ENCODE results near the gene TGFBI. TPM values are rescaled to one million over a fixed set of nuclear protein-coding genes. Genes with fewer than 3 reads are reported as not detected.
A peak's percentile ranks its signal among the peaks of the same experiment; 100 is the strongest.

TGFBI gene
- polyA plus RNA-seq, 1 experiment: 2,219 TPM

- CTCF ChIA-PET: interaction anchor here (0.7 to 2.9 kb wide), 2 partner anchors 24 to 89 kb away, joined by 3 to 10 read pairs; no protein-coding TSS in a partner anchor
- POLR2A ChIA-PET: no interaction called here
- Histone ChIP-seq H3K9me3 (ENCODE audit: control insufficient read depth, insufficient read depth, low read length) (peaks cover 8% of the 10 kb centered on the region), H3K27ac (ENCODE audit: low read depth, low read length) (no peak overlapping the region), H3K4me3 (ENCODE audit: low read depth, low read length) (no peak overlapping the region), H3K27me3 (ENCODE audit: control insufficient read depth, insufficient read depth, low read length) (no peaks in the 10 kb centered on the region)
- no peak for DNase-seq (ENCODE audit: low read depth, low spot score)
- TF ChIP-seq, protein P1, sequence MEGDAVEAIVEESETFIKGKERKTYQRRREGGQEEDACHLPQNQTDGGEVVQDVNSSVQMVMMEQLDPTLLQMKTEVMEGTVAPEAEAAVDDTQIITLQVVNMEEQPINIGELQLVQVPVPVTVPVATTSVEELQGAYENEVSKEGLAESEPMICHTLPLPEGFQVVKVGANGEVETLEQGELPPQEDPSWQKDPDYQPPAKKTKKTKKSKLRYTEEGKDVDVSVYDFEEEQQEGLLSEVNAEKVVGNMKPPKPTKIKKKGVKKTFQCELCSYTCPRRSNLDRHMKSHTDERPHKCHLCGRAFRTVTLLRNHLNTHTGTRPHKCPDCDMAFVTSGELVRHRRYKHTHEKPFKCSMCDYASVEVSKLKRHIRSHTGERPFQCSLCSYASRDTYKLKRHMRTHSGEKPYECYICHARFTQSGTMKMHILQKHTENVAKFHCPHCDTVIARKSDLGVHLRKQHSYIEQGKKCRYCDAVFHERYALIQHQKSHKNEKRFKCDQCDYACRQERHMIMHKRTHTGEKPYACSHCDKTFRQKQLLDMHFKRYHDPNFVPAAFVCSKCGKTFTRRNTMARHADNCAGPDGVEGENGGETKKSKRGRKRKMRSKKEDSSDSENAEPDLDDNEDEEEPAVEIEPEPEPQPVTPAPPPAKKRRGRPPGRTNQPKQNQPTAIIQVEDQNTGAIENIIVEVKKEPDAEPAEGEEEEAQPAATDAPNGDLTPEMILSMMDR (IDR thresholded peaks at IDR 0.05; ENCODE audit: low read depth, low read length): no peak
These were observed 5.7 kb downstream of the TGFBI start for GRCh38 chr5:136034492-136034891.

- no peak for DNase-seq (ENCODE audit: low read depth, low spot score)
- Histone ChIP-seq H3K27me3 (ENCODE audit: control insufficient read depth, insufficient read depth, low read length) (no peaks in the 10 kb centered on the region), H3K27ac (ENCODE audit: low read depth, low read length) (no peak overlapping the region), H3K9me3 (ENCODE audit: control insufficient read depth, insufficient read depth, low read length) (peaks cover 7% of the 10 kb centered on the region; the same call in 1 of the 2 replicates), H3K4me3 (ENCODE audit: low read depth, low read length) (no peak overlapping the region)
- POLR2A ChIA-PET: no interaction called here
- TF ChIP-seq, protein P1 (IDR thresholded peaks at IDR 0.05; ENCODE audit: low read depth, low read length): no peak
- CTCF ChIA-PET: interaction anchor here (0.7 to 2.9 kb wide), 2 partner anchors 23 to 90 kb away, joined by 3 to 10 read pairs; no protein-coding TSS in a partner anchor
These were observed 6.2 kb downstream of the TGFBI start for GRCh38 chr5:136034984-136035383.

DNA sequence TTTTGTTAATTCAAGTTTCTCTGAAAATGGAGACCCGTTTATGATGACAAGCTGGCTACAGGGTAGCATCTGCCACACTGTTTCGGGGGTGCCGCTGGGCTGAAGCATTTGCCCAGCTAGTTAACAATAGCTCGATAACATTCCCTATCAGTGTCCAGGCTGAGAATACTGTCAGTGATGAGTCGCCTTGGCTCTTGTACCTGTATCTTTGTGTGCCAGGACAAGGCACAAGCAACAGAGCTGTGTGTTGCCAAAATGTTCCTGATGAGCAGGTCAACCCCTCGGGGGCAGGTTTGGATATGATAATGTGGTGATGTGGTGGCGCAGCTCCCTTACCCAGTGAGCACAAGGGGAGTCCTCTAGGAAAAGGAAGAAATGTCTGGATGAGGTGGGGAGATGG is 7.0 kb downstream of the TGFBI start:
- TF ChIP-seq, protein P1 (IDR thresholded peaks at IDR 0.05; ENCODE audit: low read depth, low read length): no peak
- H3K27ac ChIP-seq (ENCODE audit: low read depth, low read length): peak overlapping the region; percentile 32
- no peak overlapping the region for H3K4me3 ChIP-seq (ENCODE audit: low read depth, low read length)
- ChIA-PET POLR2A (interaction anchor here (0.9 kb wide), 1 partner anchor 10 kb away, joined by 3 read pairs; no protein-coding TSS in a partner anchor), CTCF (interaction anchor here (1.0 kb wide), 1 partner anchor 90 kb away, joined by 3 read pairs; no protein-coding TSS in a partner anchor)
- no peak for DNase-seq (ENCODE audit: low read depth, low spot score)
- peaks cover 7% of the 10 kb centered on the region; the same call in 1 of the 2 replicates for H3K9me3 ChIP-seq (ENCODE audit: control insufficient read depth, insufficient read depth, low read length)
- H3K27me3 ChIP-seq (ENCODE audit: control insufficient read depth, insufficient read depth, low read length): no peaks in the 10 kb centered on the region

- peak overlapping the region; percentile 32 for H3K27ac ChIP-seq (ENCODE audit: low read depth, low read length)
- no peak for DNase-seq (ENCODE audit: low read depth, low spot score)
- peaks cover 7% of the 10 kb centered on the region; the same call in 1 of the 2 replicates for H3K9me3 ChIP-seq (ENCODE audit: control insufficient read depth, insufficient read depth, low read length)
- H3K4me3 ChIP-seq (ENCODE audit: low read depth, low read length): no peak overlapping the region
- POLR2A ChIA-PET: interaction anchor here (0.9 kb wide), 1 partner anchor 11 kb away, joined by 3 read pairs; no protein-coding TSS in a partner anchor
- H3K27me3 ChIP-seq (ENCODE audit: control insufficient read depth, insufficient read depth, low read length): no peaks in the 10 kb centered on the region
- TF ChIP-seq, protein P1 (IDR thresholded peaks at IDR 0.05; ENCODE audit: low read depth, low read length): no peak
- CTCF ChIA-PET: interaction anchor here (1.0 kb wide), 1 partner anchor 91 kb away, joined by 3 read pairs; no protein-coding TSS in a partner anchor
These were observed 7.6 kb downstream of the TGFBI start for GRCh38 chr5:136036293-136036911.

All from AG04450 (cell line).